HEK293 (cell line): ENCODE measurements around the gene ZNF563.

Experiments
- CTCF ChIP-seq: fragments of 450-650 bp; formaldehyde crosslinking; IDR thresholded peaks from 2 replicates; pipeline ENCODE4 v1.5.1; 2016; ENCODE audit warnings: missing biosample characterization, missing genetic modification characterization
- KLF9 ChIP-seq: fragments of 450-650 bp; formaldehyde crosslinking; IDR thresholded peaks from 2 replicates; pipeline ENCODE4 v1.5.1; 2016; ENCODE audit warnings: missing biosample characterization, missing genetic modification characterization, low read depth
- ZBTB10 ChIP-seq: fragments of 450-650 bp; formaldehyde crosslinking; IDR thresholded peaks from 2 replicates; pipeline ENCODE4 v1.5.1; 2016; ENCODE audit warnings: missing biosample characterization, missing genetic modification characterization
- ZNF174 ChIP-seq: fragments of 450-650 bp; formaldehyde crosslinking; IDR thresholded peaks from 2 replicates; pipeline ENCODE4 v1.5.0; 2017; ENCODE audit warnings: missing biosample characterization, mild to moderate bottlenecking, missing genetic modification characterization
- ZNF362 ChIP-seq: fragments of 450-650 bp; formaldehyde crosslinking; IDR thresholded peaks from 2 replicates; pipeline ENCODE4 v1.5.1; 2016; ENCODE audit warnings: missing biosample characterization, missing genetic modification characterization
- ZNF473 ChIP-seq: fragments of 450-650 bp; formaldehyde crosslinking; IDR thresholded peaks from 2 replicates; pipeline ENCODE4 v1.5.1; 2017; ENCODE audit warnings: missing biosample characterization, missing genetic modification characterization
- ZNF585B ChIP-seq: fragments of 450-650 bp; formaldehyde crosslinking; IDR thresholded peaks from 2 replicates; pipeline ENCODE4 v1.5.1; 2016; ENCODE audit warnings: missing biosample characterization, missing genetic modification characterization
- ZNF654 ChIP-seq: fragments of 450-650 bp; formaldehyde crosslinking; IDR thresholded peaks from 2 replicates; pipeline ENCODE4 v1.5.1; 2016; ENCODE audit warnings: low read depth, missing biosample characterization, missing genetic modification characterization
- ZNF660 ChIP-seq: fragments of 450-650 bp; IDR thresholded peaks from 2 replicates; pipeline ENCODE4 v1.5.1; 2018; ENCODE audit warnings: missing biosample characterization, mild to moderate bottlenecking, missing genetic modification characterization
- ZNF747 ChIP-seq: fragments of 450-650 bp; formaldehyde crosslinking; IDR thresholded peaks from 2 replicates; pipeline ENCODE4 v1.5.1; 2016; ENCODE audit warnings: missing biosample characterization, missing genetic modification characterization
- ZSCAN18 ChIP-seq: fragments of 450-650 bp; formaldehyde crosslinking; IDR thresholded peaks from 2 replicates; pipeline ENCODE4 v1.5.1; 2016; ENCODE audit warnings: missing biosample characterization, missing genetic modification characterization

GRCh38 chr19:12287958-12288500 lies 45.4 kb downstream of the ZNF563 start:
- TF ChIP-seq ZSCAN18 (tag by site-specific recombination) (no peak), ZNF362 (tag by site-specific recombination) (no peak), ZNF660 (tag by site-specific recombination) (no peak), ZNF473 (tag by site-specific recombination) (no peak), CTCF (no peak), ZBTB10 (no peak), ZNF585B (no peak), ZNF174 (tag by site-specific recombination) (no peak), KLF9 (tag by site-specific recombination) (no peak), ZNF747 (no peak), ZNF654 (tag by site-specific recombination) (no peak)
